WTC11 (cell line): ENCODE data around the gene INPP4B.

ENCODE experiments used
- ATF1 ChIP-seq: sonication (generic); formaldehyde crosslinking; IDR thresholded peaks from 2 replicates; pipeline ENCODE4 v1.8.1; 2023; ENCODE audit warnings: mild to moderate bottlenecking, moderate library complexity, missing genetic modification reagents
- CTCF ChIP-seq: fragments of 200-600 bp; IDR thresholded peaks from 2 replicates; pipeline ENCODE4 v1.8.0; 2022; ENCODE audit warnings: antibody characterized with exemption
- IRF2 ChIP-seq: sonication (generic); formaldehyde crosslinking; IDR thresholded peaks from 2 replicates; pipeline ENCODE4 v1.8.0; 2022; ENCODE audit warnings: low read depth, missing genetic modification reagents, borderline replicate concordance
- NR2C2 ChIP-seq: sonication (generic); formaldehyde crosslinking; IDR thresholded peaks from 2 replicates; pipeline ENCODE4 v1.8.0; 2022; ENCODE audit warnings: mild to moderate bottlenecking, missing genetic modification reagents
- SMAD4 ChIP-seq: sonication (generic); formaldehyde crosslinking; IDR thresholded peaks from 2 replicates; pipeline ENCODE4 v1.8.0; 2022; ENCODE audit warnings: mild to moderate bottlenecking, missing genetic modification reagents
- STAT6 ChIP-seq: sonication (generic); formaldehyde crosslinking; conservative IDR thresholded peaks from 2 replicates; pipeline ENCODE4 v1.8.1; 2023; ENCODE audit warnings: mild to moderate bottlenecking, low read depth, missing genetic modification reagents, moderate library complexity

- TF ChIP-seq STAT6 (CRISPR knock-in tag): no peak
- no peak for TF ChIP-seq NR2C2 (CRISPR knock-in tag)
- no peak for TF ChIP-seq CTCF
- no peak for TF ChIP-seq IRF2 (CRISPR knock-in tag)
- TF ChIP-seq SMAD4: no peak
- no peak for TF ChIP-seq ATF1 (CRISPR knock-in tag)
These were observed 250.8 kb downstream of the INPP4B start for GRCh38 chr4:142595222-142595871.
